Motor neuron (in vitro differentiated cells): ENCODE results near the gene SRRT. TPM values are rescaled to one million over a fixed set of nuclear protein-coding genes. Genes with fewer than 3 reads are reported as not detected.
"Not testable (repeated sequence)": the region's sequence is repeated elsewhere in the genome, so short reads cannot be mapped to it uniquely, and the experiment has no call there.

Experiments
- ATAC-seq, 8 experiments: fragments of 200-7000 bp; cut with Tn5 transposase; replicated peaks in 6 of 8; 2 replicates each; pipeline ENCODE4 v1.8.0; 2021; ENCODE audit warnings: mild to moderate bottlenecking in 8 of 8, moderate library complexity in 8 of 8
- H3K27ac ChIP-seq, 2 donors: fragments of 250-450 bp; sonication (Bioruptor Pico); 2 replicates each; pipeline ENCODE4 v1.9.0; 2021; ENCODE audit warnings: antibody characterized with exemption in 2 of 2, mild to moderate bottlenecking in 2 of 2, moderate library complexity in 1 of 2
- H3K4me1 ChIP-seq, 2 donors: fragments of 250-450 bp; sonication (Bioruptor Pico); replicated peaks in 1 of 2; 2 replicates each; pipeline ENCODE4 v1.6.1; 2021; ENCODE audit warnings: antibody characterized with exemption in 2 of 2, mild to moderate bottlenecking in 2 of 2, moderate library complexity in 1 of 2
- H3K4me3 ChIP-seq, 5 donors: fragments of 250-450 bp; sonication (Bioruptor Pico); 2 replicates each; pipeline ENCODE4 v1.9.0; 2021; ENCODE audit warnings: antibody characterized with exemption in 5 of 5, mild to moderate bottlenecking in 5 of 5, moderate library complexity in 4 of 5
- WGBS, 10 experiments: fragments of 450-650 bp; shearing (Covaris generic); methylation state at CpG; one replicate each; pipeline ENCODE4 v1.0.0; 2022; 5-methylcytosine and 5-hydroxymethylcytosine counted together
- in situ Hi-C, 9 experiments: fragments of 400-800 bp; cut with MboI; loops; one replicate each; pipeline ENCODE4 v1.15.0; 2021; ENCODE audit warnings: low sequenced_read_pairs in 9 of 9, low pct_unique_long_range_greater_than_20kb in 2 of 9; ENCODE audit not compliant: unreplicated experiment in 9 of 9
- total RNA-seq, 8 experiments: library from RNA; unstranded; fragments of 300-600 nt; gene quantifications; 2 replicates each; pipeline versions ENCODE4 v1.2.3 to v1.2.4, GENCODE V29; 2022

The SRRT gene
- total RNA-seq, 8 experiments from 2014 or later, result 28.4 to 149 (median 57.0) TPM

DNA sequence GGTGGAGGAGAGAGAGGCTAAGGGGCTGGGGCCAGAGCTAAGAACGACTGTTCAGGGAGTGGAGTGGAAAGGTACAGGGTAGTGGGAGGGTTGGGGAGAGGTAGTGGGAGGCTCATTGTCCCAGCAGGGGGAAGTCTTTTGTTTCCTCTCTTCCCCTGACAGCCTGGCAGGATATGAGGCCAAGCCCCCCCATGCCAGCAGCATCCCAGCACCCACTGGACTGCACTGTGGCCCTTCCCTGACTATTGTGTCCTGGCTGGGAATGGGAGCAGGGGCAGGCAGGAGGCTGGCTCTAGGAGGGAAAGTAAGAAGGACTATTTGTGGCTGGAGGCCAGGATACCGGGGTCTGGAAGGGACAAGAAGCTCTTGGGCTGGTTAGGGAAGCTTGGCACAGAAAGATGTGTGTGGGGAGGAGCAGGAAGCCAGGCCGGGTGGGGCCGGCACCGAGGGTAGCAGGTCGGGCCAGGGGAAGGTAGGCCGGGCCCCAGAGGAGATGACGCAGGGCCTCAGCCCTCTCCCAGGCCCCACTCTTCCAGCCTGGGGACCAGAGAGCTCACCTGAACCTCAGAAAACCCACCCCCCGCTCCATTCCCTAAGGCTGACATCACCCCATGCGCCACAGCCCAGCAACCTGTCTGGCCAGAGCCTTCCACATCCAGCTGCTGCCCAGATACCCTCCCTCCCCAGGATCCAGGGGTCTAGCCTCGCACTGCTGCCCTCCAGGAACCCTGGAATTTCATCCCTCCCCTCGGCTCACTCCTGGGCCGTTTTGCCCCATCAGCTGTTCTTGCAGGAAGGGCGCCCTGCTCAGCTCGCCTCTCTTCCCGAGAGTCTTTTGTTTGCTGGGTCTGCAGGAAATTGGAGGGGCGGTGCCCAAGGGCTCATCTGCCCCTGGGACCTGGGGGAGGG lies 38.7 kb upstream of the SRRT start:
- Histone ChIP-seq H3K27ac (peak overlapping the region; percentile 2 to 89), H3K4me3 (no peak overlapping the region), H3K4me1 (peaks cover 12 to 13% of the 10 kb centered on the region in 2 donors)
- ATAC-seq, result peak in 7 of 8 experiments; percentile 5 to 53 (median 21)
- WGBS, 10 experiments, result 35 to 59% methylated on average over 3 to 12 of the region's 17 CpGs; no CpG with 5 or more reads in 8 of the 10 experiments
- in situ Hi-C loops, result loop anchor here in 1 of 9 experiments (25.0 kb wide), 1 partner anchor 124 kb away; the partner anchor contains the start of genes EPO and POP7

DNA sequence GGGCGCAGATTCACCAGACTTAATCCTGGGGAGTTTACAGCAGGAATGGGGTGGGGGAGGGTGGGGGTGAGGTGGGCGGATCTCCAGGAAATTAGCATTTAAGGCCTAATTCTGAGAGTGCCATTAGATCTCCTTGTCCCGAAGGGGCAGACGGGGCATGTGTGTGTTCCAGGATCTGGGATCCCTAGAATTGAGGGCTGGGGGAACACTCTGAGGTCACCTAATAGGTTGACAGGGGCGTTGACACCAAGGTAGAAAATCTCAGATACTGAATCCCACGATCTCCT lies 38.1 kb upstream of the SRRT start:
- peaks cover 12 to 13% of the 10 kb centered on the region in 2 donors for H3K4me1 ChIP-seq
- in situ Hi-C loops, result loop anchor here in 1 of 9 experiments (25.0 kb wide), 1 partner anchor 124 kb away; the partner anchor contains the start of genes EPO and POP7
- ATAC-seq, result peak in 2 of 8 experiments; percentile 1 to 18

DNA sequence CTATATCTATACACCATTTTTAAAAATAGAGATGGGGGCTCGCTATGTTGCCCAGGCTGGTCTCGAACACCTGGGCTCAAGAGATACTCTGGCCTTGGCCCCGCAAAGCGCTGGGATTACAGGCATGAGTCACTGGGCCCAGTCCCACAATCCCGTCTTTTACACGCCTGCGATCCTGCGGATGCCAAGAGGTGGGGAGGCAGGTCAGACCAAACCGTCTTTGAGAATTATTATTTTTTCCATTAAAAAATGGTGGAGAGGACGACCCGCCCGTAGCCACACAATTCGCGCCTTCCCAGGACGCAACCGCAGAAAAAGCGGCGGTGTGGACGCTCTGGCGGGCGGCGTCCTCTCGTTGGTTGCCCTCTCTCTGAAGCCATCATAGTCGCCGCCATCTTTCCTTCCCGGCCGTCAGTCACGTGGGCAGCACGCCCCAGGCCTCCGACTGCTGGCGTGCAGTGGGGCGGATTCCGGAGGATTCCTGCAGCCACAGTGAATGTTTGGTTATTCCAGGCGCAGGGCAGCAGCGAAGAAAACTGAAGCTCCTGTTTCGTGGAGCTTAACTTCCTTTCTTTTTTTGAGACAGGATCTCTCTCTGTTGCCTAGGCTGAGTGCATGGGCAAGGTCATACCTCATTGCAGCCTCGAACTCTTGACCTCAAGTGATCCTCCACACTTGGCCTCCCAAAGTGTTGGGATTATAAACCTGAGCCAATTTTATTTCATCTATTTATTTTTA lies 37.6 kb upstream of the SRRT start:
- peak; percentile 92 to 99 (median 97) for ATAC-seq
- in situ Hi-C loops, result loop anchor here in 1 of 9 experiments (25.0 kb wide), 1 partner anchor 125 kb away; the partner anchor contains the start of genes EPO and POP7
- WGBS, 10 experiments, result 2 to 33% (median 17%) methylated on average over 2 to 29 of the region's 37 CpGs
- peaks cover 12 to 13% of the 10 kb centered on the region in 2 donors for H3K4me1 ChIP-seq
- peak overlapping the region; percentile 26 to 42 (median 34) for H3K4me3 ChIP-seq
- H3K27ac ChIP-seq, result peak overlapping the region; percentile 74 to 89

More for the DNA sequence above, 38.1 kb upstream of the SRRT start:
- H3K27ac ChIP-seq, result peak overlapping the region; percentile 74 to 89
- no CpG with 5 or more reads among the region's 6 CpGs for WGBS, 10 experiments
- peak overlapping the region; percentile 26 to 42 (median 34) for H3K4me3 ChIP-seq

DNA sequence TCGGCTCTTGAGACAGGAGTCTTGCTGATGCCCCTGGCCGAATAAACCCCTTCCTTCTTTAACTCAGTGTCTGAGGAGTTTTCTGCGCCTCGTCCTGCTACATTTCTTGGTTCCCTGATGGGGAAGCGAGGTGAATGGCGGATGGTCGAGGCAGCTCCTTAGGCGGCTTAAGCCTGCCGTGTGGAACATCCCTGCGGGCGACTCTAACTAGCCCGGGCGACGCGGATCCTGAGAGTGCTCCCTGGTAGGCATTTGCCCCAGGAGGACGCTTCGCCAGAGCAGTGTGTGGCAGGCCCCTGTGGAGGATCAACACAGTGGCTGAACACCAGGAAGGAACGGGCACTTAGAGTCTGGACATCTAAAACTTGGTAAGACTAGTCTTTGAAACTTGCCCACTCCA lies 35.5 kb upstream of the SRRT start:
- in situ Hi-C loops, result loop anchor here in 1 of 9 experiments (25.0 kb wide), 1 partner anchor 127 kb away; the partner anchor contains the start of genes EPO and POP7

DNA sequence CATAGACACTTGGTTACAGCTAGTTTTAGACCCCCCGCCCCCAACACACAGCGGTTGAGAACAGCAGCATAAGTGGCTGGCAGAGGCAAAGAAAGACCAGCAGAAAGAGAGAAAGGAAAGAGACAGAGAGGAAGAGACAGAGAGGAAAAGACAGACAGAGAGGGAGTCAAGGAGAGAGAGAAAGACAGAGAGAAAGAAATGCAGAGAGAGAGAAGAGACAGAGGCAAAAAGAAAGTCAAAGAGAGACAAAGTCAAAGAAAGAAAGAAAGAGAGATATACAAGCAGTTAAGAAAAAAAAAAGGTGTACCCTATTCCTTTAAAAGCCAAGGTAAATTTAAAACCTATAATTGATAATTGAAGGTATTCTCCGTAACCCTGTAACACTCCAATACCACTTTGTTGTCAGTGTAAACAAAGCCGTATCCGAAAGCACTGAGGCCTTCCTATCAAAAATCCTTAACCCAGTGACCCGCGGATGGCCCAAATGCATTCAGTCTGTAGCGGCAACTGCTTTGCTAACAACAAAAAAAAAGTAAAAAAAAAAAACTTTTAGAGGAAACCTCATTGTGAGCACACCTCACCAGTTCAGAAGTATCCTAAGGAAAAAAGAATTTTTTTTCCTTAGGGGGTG lies 34.3 kb upstream of the SRRT start:
- no peak overlapping the region for H3K4me3 ChIP-seq
- no peak overlapping the region for H3K27ac ChIP-seq
- in situ Hi-C loops, result loop anchor here in 1 of 9 experiments (25.0 kb wide), 1 partner anchor 128 kb away; the partner anchor contains the start of genes EPO and POP7
- WGBS, 10 experiments, result 22 to 81% (median 39%) methylated on average over 5 to 8 of the region's 8 CpGs; no CpG with 5 or more reads in 1 of the 10 experiments
- no peak for ATAC-seq
- peaks cover 12 to 13% of the 10 kb centered on the region in 2 donors for H3K4me1 ChIP-seq

More for the DNA sequence above, 35.5 kb upstream of the SRRT start:
- no peak overlapping the region for H3K27ac ChIP-seq
- no peak overlapping the region for H3K4me3 ChIP-seq
- peaks cover 12 to 13% of the 10 kb centered on the region in 2 donors for H3K4me1 ChIP-seq
- no peak for ATAC-seq
- WGBS, 10 experiments, result 89 to 96% (median 93%) methylated on average over 2 to 10 of the region's 18 CpGs; no CpG with 5 or more reads in 6 of the 10 experiments

DNA sequence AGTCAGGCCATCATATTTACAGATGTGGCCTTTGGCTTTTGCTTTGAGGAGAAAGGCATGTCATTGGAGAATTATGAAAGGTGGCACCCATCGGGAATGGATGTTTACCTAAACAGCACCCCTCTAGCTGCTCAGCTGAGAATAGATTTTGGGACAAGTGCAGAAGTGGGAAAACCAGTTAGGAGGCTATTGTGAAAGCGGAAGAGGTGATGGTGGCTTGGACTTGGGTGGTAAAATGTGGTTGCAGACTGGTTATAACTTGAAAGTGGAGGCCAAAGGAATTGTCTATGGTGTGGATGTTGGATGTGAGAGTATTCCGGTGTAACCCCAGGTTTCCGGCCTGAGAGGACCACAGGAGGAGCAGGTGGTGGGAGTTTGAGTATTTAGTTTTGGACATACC lies 27.5 kb upstream of the SRRT start:
- 80 to 100% (median 98%) methylated on average over 1 to 4 of the region's 4 CpGs; no CpG with 5 or more reads in 6 of the 10 experiments for WGBS, 10 experiments

DNA sequence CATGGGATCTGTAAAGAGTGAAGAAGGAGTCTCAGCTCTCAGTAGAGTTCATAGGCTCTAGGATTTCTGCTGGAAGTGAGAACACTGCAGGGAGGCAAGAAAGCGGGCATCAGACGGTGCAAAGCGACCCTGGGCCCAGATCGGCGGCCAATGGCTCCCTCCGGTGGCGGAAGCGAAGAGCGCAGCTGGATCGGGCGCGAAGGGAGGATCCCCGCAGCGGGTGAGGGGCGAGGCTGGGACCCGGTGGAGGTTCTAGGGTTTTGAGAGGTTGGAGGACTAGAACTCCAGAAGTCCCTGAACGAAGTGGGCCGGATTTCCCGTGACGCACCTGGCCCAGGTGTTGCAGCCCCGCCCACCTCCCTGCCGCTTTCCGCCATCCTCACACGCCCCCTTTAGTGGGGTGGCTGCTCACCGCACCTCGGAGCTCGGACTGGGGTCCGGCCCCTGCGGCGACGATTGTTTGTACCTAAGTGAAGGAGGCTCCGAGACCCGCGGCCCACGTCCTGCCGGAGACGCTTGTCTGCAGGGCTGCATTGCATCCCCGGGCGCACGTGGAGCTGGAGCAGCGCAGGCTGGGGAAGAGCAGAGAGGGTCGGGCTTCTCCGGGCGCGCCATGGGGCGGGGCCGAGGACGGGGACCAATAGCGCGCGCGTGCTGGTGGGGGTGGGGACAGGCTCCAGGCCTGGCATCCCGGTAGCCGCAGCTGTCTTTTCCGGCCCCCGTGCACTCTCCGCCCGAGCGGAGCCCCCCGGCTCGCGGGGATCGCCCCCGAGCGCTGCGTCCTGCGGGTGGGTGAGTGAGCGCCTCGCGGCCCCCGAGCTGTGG lies 22.6 kb upstream of the SRRT start, which contains the start of gene SLC12A9:
Gene SLC12A9, plus strand, starts transcription at position 666 of the 825 bp plus-strand sequence. CDS start 1,485 bp downstream, outside the sequence.
- no peak within 1 kb of the TSS for H3K27ac ChIP-seq
- in situ Hi-C loops, result loop anchor here in 8 of 9 experiments (10.0 to 25.0 kb wide), 4 partner anchors 57 to 390 kb away; partner anchors contain the start of genes POP7 (in 6 of the 8), SPACDR (in 5 of the 8) and EPO (in 4 of the 8)
- peaks cover 4 to 6% of the 10 kb centered on the region in 2 donors for H3K4me1 ChIP-seq
- 0% methylated on average over 1 to 12 of the region's 71 CpGs; no CpG with 5 or more reads in 4 of the 10 experiments for WGBS, 10 experiments
- H3K4me3 ChIP-seq, result peak within 1 kb of the TSS; percentile 50 to 78 (median 77)
- peak; percentile 99 for ATAC-seq

More for the DNA sequence above, 27.5 kb upstream of the SRRT start:
- in situ Hi-C loops, result loop anchor here in 1 of 9 experiments (25.0 kb wide), 1 partner anchor 135 kb away; the partner anchor contains the start of genes EPO and POP7
- ATAC-seq, result no peak
- Histone ChIP-seq H3K4me3 (no peak overlapping the region), H3K4me1 (no peaks in the 10 kb centered on the region), H3K27ac (no peak overlapping the region)

DNA sequence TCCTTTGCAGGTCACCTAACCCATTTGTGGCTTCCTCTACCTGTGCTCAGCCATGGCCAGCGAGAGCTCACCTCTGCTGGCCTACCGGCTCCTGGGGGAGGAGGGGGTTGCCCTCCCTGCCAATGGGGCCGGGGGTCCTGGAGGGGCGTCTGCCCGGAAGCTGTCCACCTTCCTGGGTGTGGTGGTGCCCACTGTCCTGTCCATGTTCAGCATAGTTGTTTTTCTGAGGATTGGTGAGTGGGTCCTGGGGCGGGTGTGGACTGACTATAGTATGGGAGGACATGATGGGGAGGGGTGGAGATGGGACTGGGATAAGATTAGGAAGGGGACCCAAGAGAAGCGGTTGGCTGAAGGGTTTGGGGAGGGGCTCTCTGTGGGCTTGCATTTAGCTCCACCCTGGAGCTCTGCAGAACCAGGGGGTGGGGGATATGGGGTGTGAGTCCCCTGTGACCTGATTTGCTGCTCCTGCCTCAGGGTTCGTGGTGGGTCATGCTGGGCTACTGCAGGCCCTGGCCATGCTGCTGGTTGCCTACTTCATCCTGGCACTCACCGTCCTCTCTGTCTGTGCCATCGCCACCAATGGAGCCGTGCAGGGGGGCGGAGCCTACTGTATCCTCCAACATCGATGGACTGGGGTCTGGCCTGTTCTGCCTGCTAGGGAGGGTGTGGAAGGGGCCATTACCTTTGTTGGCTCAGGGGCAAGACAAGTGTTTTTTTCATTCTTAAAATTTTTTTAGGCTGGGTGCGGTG lies 20.6 kb upstream of the SRRT start:
- 100% methylated on average over 1 of the region's 14 CpGs; no CpG with 5 or more reads in 8 of the 10 experiments for WGBS, 10 experiments
- in situ Hi-C loops, result loop anchor here in 8 of 9 experiments (10.0 to 25.0 kb wide), 4 partner anchors 60 to 392 kb away; partner anchors contain the start of genes POP7 (in 6 of the 8), SPACDR (in 5 of the 8) and EPO (in 4 of the 8)

DNA sequence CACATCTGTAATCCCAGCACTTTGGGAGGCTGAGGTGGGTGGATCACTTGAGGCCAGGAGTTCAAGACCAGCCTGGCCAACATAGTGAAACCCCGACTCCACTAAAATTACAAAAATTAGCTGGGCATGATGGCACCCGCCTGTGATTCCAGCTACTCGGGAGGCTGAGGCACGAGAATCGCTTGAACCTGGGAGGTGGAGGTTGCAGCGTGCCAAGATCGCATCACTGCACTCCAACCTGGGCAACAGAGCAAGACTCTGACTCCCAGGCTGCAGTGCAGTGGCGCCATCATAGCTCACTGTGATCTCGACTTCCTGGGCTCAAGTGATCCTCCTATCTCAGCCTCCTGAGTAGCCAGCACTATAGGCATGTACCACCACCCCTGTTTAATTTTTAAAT lies 20.0 kb upstream of the SRRT start:
- in situ Hi-C loops, result loop anchor here in 8 of 9 experiments (10.0 to 25.0 kb wide), 4 partner anchors 60 to 393 kb away; partner anchors contain the start of genes POP7 (in 6 of the 8), SPACDR (in 5 of the 8) and EPO (in 4 of the 8)
- 90 to 100% (median 93%) methylated on average over 1 to 7 of the region's 9 CpGs; no CpG with 5 or more reads in 5 of the 10 experiments for WGBS, 10 experiments
- ATAC-seq, H3K4me3 ChIP-seq, H3K4me1 ChIP-seq, H3K27ac ChIP-seq: not testable (repeated sequence)

More for the DNA sequence above, 20.6 kb upstream of the SRRT start:
- ATAC-seq, result no peak
- H3K4me3 ChIP-seq, result no peak overlapping the region
- peaks cover 4 to 6% of the 10 kb centered on the region in 2 donors for H3K4me1 ChIP-seq
- no peak overlapping the region for H3K27ac ChIP-seq

DNA sequence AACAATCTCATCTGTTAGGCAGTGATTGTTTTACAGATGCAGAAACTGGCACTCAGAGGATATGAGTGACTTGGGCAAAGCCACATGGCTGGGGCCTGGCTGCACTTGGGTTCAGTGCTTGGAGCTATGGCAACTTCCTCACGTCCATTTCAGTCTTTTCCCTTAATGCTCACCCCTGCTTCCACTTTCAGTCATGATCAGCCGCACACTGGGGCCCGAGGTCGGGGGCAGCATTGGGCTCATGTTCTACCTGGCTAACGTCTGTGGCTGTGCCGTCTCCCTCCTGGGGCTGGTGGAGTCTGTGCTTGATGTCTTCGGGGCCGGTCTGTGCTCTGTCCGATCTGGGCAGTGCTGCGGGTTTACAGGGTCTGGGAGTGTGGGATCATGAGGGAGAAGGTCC lies 19.4 kb upstream of the SRRT start:
- no peak for ATAC-seq
- in situ Hi-C loops, result loop anchor here in 8 of 9 experiments (10.0 to 25.0 kb wide), 4 partner anchors 61 to 393 kb away; partner anchors contain the start of genes POP7 (in 6 of the 8), SPACDR (in 5 of the 8) and EPO (in 4 of the 8)
- Histone ChIP-seq H3K27ac (no peak overlapping the region), H3K4me1 (peaks cover 4 to 6% of the 10 kb centered on the region in 2 donors), H3K4me3 (no peak overlapping the region)
- WGBS, 10 experiments, result 40 to 100% (median 83%) methylated on average over 1 to 3 of the region's 10 CpGs; no CpG with 5 or more reads in 5 of the 10 experiments
